HG03571 (cell line): ENCODE results near the gene BICD1.

Experiments
- ATAC-seq: cut with Tn5 transposase; IDR thresholded peaks from one replicate; pipeline ENCODE4 v1.9.1; 2021; ENCODE audit not compliant: unreplicated experiment

The BICD1 gene

DNA sequence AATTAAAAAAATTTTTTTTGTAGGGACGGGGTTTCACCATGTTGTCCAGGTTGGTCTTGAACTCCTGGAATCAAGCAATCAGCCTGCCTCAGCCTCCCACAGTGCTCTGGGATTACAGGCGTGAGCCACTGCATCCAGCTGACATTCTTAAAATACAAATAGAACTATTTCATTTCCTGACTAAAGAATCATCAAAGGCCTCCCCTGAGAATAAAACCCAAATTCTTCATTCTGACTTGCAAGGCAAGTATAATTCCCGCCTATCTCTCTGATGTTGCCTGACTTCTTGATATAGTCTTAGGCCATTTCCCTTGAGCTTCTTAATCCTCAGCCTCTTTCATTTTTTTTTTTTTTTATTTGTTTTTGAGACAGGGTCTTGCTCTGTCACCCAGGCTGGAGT is 4.4 kb upstream of the BICD1 start:
- ATAC-seq, result no peak

DNA sequence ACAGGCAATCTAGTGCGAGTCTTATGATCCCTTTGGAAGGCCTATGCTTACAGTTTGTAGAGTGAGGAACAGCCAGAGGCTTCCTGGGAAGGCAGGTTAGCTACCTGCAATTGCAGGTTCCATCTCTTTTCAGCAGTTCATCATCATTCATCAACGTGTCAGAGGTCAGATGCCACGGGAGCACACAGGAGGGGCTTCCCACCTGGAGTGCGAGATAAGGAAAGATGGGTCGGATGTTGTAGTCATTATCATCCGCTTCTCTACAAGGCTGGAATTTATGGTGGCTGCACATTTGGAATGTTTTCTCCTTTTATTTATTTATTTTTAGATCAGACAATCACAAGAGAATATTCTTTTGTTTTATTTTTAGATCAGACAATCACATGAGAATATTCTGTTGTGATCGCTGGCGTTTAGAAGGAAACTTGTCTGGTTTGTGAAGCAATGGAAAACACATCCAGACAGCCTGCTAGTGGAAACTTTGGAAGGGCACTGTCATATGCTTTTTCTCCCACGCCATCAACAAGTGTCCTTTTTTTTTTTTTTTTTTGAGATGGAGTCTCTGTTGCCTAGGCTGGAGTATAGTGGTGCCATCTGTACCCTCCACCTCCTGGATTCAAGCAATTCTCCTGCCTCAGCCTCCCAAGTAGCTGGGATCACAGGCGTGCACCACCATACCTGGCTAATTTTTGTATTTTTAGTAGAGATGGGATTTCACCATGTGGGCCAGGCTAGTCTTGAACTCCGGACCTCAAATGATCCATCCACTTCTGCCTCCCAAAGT is 1.9 kb upstream of the BICD1 start:
- no peak for ATAC-seq

DNA sequence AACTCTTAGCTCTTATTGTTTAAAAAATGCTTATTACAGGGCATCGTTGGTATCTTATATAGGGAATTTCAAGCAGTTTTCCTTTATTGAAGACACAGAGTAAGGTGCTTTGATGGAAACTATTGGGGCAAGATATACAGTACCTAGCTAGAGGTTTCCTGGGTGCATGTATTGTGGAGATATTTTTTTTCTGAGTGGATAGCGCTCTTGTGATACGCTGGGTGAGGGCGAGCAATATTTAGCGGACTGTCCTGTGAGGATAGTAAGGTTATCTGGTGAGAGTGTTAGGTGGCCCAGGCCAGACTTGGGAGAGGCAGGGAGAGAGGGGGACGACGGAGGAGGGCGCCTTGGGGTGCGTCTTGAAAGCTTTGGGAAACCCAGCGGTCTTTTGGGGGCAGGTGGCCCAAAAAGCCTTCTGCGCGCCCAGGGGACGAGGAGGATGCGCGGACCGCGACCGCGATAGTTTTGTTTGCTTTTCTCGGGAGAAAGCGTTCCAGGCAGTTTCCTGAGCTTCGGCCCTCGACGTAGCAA is 596 bp upstream of the BICD1 start:
- ATAC-seq, result no peak

DNA sequence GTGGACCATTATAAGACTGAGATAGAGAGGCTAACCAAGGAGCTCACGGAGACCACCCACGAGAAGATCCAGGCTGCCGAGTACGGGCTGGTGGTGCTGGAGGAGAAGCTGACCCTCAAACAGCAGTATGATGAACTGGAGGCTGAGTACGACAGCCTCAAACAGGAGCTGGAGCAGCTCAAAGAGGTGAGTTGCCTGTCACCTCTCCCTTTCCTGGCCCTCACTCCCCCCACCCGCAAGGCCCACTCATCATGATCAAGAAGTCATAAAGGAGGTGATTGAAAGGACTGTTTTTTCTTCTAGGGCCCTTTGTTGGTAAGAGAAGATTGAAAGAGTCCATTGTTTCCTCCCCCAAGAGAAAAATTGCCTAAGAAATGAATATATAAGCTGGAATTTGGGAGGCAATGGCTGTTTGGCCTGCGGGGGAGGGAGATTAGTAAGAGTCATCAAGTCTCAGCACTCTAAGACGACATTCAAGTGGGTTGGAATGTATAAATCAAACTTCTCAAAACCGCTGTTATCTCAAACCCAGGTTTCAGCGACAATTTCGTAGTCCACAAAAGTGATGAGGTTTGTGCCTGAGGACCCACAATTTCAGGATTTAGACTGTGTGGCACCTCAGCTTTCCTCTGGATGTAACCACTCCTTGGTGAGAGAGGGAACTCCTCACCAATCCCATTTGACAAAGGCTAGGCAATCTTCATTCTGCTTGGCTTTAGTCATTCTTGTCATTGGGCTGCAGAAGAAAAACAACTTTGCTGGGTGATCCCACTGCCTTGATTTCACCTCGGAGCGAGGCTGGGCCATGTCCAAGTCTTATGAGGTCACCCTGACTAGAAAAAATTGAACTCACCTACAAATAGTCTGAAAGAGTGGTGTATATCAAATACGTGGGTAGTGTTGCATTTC is 966 bp downstream of the BICD1 start:
- ATAC-seq, result no peak

DNA sequence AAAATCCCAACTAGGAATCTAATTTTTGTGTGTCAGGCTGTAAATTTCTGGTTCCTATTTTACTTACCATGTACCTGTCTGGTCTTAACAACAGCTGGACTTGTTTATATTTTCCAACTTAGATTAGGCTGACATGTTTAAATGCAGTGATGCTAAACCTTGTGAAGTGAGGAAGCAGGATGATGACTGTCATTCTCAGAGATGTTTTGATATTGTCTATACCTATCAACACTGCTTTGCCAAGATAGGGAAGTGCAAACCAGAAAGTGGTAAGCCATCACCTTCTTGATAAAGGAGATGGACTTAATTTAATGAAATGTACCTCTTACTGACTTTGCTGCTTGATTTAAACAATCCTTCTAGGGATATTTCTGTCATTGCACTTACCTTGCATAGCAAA is 2.1 kb downstream of the BICD1 start:
- ATAC-seq, result no peak

DNA sequence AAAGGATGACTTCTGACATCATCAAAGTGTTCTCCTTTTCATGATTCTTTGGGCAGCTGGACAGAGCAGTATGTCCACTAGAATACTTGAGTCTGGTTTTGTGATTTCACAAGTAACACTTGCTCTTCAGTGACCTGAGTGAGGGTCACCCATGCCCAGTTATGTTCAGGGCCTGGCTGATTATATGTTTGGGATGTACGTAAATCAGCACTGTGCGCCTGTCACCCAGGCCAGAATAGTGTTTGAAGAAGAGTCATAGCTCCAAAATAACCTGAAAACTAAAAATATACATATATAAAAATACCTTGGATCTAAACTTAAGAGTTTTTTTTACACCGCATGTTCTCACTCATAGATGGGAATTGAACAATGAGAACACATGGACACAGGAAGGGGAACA is 3.8 kb downstream of the BICD1 start:
- no peak for ATAC-seq

DNA sequence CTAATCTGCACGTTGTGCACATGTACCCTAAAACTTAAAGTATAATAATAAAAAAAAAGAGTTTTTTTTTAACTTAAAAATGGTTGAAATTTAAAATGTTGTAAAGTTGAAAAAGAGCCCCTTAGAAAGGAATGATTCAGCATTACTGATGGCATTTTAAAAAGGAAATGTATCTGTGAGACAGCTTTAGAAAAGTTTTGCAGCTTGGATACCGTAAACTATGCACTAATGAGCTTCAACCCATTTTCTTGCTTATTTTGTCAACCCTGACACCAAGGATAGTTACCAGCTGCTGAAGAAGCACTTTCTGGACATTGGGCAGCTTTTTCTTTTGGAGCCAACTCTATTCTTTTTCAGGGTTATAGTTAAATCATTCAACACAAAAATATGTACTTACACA is 4.3 kb downstream of the BICD1 start:
- no peak for ATAC-seq

DNA sequence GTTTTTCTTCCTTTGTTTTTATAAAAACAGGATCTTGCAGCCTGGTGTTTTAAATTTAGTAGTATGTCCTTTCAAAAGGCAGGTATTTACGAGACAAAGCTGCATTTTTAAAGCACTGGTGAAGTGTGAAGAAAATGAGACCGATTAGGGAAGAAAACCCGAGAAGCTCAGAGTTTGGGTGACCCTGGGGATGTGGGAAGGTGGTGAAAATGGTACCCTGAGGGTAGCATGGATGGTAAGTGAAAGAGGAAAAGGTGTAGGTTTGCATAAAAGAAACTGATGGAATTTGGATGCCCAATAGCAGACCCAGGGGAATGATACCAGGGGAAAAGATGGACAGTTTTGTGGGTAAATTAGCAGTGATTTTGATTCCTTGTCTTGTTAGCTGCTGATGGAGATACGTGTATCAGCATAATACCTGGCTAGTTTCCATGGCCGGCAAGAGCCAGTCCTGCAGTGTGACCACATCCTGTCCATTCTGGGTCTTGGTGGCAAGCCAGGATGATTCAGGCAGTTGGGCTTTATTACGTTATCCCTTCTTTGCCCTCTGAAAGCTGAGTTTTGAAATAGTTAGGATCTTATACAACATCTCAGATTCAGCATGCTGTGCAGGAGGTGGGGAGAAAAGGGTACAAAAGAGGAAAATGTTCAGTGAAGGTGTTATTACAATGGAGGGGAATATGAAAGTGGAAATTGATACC is 8.9 kb downstream of the BICD1 start:
- ATAC-seq, result no peak

DNA sequence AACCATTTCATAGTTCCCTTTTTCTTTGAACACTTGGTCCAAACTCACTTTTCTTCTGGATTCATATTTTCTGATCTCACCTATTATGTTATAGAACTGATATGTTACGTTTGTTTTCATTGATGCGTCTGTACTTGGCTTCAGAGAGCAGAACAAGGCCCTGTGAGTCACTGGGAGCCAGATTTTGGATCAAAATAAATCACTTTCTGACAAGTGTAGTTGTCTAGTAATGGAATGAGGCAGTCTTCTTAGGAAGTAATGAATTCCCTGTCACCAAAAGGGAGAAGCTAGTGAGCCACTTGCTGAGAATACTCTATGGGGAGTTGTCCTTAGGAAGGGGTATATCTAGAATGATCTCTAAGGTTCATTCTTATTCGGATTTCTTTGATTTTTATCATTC is 10.2 kb downstream of the BICD1 start:
- ATAC-seq, result no peak

DNA sequence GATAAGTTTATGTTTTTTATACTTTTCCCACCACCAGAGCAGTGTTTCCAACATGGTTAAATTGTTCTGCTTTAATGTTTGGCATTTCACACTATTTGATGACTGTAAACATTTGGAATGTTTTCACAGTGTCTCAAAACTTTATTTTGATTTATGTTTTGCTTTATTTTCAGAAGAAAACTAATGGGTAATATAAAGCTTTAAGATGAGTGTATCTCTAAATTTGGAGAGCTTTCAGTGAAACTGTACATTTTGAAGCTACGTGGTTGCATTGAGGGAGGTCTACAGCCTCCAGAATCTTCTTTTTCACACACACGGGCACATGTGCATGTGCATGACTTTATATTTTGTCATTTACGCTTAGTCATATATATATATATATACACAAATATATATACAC is 10.7 kb downstream of the BICD1 start:
- ATAC-seq, result no peak

DNA sequence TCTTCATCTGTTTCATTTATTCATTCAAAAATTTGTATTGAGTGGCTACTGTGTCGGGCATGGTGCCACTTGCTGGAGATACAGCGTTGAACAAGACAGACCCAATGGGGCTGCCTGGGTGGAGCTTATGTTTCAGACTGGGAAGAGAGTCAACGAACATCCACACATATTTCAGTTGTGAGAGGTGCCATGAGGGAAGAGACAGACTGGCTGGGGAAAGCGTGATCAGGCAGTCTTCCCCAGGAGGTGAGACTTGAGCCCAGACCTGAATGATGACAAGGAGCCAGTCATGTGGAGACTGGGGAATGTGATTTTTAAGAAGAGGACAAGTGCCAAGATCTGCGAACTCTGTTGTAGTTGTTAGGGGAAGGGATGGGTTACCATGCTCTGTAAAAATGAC is 12.2 kb downstream of the BICD1 start:
- no peak for ATAC-seq

DNA sequence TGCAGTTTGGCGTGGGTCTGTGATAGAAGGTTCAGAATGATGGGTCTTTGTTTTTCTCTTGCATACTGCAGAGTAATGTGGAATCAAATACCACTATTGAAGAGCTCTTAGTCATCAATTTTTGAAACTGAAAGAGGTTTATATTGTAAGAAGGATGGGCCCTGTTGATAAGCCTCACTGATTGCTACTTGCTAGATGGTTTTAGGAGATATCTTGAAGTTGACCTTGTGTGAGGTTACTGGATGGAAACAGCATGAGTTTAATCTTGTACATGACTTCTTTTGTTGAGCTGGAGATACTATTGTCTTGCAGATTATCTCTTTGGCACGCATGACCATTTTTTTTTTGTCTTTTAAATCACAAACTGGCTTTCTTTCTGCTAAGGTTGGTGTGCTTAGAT is 13.8 kb downstream of the BICD1 start:
- ATAC-seq, result peak; percentile 54

DNA sequence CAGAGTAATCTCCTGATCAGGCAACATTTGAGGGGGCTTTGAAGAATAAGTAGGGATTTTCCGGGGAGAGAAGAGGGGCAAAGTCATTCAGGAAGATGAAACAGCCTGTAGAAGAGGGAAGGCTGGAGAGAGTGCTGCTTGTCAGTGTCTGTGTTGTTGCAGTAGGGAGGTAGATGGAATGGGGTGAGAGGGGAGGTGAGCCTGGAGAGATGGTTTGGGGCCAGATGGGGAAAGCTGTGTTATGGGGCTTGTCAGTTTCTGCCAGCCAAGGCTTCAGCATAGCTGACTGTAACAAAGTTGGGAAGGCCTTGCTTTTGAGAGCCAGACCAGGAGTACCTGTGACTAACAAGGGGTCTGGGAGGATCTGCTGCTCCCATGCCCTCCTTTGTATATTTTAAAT is 18.0 kb downstream of the BICD1 start:
- ATAC-seq, result no peak

DNA sequence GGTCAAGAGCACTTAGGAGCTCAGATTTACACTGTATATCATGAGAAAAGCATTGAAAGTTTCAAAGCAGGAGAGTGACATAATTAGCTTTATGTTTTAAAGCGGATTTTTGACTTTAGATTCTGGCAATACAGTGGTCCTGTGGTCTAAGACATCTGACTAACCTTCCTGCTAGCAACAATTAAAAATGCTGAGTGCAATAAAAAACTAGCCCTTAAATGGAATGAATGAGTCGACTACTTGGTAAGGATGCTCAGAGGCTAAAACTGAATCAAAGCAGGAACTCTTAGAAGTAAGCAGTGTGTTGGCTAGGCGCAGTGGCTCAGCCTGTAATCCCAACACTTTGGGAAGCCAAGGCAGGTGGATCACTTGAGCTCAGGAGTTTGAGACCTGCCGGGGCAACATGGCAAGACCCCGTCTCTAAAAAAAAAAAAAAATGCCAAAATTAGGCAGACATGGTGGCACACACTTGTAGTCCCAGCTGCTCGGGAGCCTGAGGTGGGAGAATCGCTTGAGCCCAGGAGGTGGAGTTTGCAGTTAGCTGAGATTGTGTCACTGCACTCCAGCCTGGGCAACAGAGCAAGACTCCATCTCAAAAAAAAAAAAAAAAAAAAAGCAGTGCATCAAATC is 18.9 kb downstream of the BICD1 start:
- no peak for ATAC-seq

DNA sequence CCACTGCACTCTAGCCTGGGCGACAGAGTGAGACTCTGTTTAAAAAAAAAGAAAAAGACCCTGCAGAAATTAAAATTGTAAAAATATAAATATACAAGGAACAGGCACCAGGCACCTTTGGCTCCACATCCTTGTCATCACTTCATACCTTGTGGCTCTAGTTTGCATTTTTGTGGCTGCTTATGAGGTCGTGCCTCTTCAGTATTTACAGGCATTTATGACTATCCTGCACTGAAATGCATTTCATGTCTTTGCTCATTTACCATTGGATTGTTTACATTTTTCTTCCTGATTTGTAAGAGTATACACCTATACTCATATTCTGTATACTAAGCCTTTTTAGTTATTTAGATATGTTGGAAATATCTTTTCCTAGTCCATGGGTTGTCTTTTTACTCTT is 20.1 kb downstream of the BICD1 start:
- no peak for ATAC-seq

DNA sequence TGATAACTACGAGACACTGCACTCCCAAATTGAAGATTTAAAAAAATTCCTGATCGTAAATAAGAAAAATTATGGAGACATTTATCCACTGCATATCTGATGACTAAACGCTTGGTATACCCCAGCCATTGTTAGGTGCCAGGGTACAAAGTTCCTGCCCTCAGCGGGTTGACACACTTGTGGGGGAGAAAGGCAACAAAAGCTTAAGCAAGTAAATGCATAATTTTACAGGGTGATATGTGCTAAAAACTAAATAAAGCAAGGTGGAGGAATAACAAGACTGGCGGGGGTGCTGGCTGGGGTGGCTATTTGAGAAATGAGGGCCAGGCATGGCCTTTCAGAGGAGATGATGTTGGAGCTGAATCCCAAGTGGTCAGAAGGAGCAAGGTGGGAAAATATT is 25.0 kb downstream of the BICD1 start:
- no peak for ATAC-seq

DNA sequence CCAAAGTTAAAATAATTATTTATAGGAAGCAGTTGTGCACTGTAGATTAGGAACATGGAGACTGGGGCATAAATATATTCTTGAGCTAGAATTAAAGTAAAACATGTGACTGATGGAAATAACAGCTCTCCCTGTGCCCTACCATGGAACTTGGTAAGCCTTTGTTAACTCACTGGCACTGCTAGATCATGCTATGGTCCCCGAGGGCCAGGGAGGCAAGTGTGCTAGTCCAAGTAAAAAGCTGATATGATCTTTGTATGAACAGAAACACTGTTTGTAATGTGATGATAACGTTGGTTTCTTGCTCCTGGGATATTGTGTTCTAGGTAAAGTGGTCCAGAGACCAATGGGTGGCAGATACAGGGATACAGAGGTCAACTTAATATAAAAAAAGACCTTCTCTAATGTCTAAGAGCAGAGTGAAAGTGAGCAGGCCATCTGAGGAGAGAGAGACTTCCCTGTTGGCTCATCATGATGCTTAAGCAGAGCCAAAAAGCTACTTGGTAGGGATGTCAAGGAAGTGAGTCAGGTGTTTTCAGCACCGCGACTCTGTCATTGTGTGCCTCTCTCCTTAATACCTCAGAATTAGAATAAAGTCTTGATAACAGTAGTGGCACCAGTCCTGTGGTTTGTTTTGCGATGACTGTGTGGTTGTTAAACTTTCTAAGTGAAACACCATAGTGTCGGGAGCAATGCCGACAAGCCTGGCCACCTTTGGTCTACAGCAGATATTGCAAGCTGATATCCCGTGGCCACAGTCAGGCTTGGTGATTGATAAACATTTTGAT is 27.6 kb downstream of the BICD1 start:
- ATAC-seq, result peak; percentile 54

DNA sequence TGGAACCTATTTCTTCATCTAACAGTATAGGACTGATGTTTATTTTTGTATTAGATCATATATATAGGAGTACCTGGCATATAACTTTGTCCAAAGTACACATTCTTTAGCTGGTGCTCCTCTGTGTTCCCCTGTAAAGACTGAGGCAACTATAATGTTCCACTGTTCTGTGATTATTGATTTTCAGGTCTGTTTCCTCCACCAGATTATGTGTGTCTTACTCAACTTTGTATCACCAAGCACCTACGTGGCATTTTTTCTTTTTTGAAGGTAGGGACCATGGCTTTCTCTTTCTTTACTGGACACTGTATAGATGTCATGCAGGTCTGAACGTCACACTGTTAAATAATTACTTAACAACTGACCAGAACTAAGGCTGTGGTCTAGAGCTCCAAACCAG is 29.3 kb downstream of the BICD1 start:
- ATAC-seq, result no peak

DNA sequence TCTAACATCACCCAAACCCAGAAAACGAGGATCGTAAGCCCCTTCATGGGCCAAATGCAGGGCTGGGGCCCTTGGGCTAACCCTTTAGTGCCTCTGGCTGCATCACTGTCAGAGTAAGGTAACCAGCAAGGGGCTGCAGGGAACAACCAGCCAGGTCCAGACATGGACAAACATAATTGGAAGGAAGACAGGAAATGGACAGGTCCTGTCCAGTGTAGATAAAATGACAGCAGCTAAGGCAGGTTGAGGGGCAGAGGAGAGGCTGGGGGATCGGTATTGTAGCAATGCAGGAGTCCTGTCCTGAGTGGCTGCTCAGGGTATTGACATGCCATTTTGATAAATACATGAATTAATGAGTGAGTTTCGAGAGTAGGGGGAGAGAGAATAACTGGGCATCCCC is 29.8 kb downstream of the BICD1 start:
- no peak for ATAC-seq

DNA sequence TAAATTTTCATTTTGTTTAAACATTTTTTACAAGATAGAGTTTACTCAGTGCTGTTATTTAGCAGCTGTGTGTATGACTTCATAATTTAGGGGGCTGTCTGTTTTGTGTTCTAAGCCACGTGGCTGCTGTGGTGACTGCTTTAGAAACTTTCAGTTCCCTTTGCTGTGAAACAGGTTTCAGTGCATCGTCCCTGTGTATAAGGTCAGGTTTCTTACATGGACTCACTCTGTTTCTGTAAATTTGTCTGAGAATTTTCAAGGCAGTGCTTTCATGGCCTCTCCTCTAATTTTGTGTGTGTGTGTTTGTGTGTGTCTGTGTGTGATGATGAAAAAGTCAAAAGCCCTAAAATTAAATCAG is 32.4 kb downstream of the BICD1 start:
- ATAC-seq, result peak; percentile 80
